ENCODE results near the gene ASB12. TPM values are rescaled to one million over a fixed set of nuclear protein-coding genes. Genes with fewer than 3 reads are reported as not detected.

ASB12 gene
- total RNA-seq, 6 donors from 2014 or later = 0.29 to 0.46 (median 0.34) TPM; not detected in 3

DNA sequence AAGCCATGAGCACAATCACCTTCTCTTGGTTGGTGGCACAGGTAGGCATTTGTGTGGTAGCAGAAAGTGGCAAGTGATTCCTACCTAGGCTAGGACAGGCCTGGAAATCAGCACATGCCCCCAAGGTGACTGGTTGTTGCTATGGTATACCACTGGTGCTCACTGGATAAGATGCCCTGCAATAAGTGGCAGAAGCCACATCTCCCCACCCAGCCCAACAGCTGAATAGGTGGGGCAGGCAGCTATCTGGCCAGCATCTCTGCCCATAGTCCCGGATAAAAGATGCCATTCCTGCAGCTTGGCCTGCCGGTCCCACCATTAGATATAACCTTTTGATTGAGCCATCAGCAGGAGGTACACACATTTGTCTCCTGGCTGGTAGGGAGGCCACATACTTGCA, 46.0 kb downstream of the ASB12 start:
- no peak for ATAC-seq (ENCODE audit: low FRiP score in 2 of 2)
- 77% methylated on average over 2 of the region's 2 CpGs; no CpG with 5 or more reads in 1 of the 2 donors for WGBS, 2 donors
- no peak overlapping the region for H3K27ac ChIP-seq
- H3K4me1 ChIP-seq = no peaks in the 10 kb centered on the region
- TF ChIP-seq POLR2A (IDR thresholded peaks at IDR 0.05) = no peak
- TF ChIP-seq, protein P1, sequence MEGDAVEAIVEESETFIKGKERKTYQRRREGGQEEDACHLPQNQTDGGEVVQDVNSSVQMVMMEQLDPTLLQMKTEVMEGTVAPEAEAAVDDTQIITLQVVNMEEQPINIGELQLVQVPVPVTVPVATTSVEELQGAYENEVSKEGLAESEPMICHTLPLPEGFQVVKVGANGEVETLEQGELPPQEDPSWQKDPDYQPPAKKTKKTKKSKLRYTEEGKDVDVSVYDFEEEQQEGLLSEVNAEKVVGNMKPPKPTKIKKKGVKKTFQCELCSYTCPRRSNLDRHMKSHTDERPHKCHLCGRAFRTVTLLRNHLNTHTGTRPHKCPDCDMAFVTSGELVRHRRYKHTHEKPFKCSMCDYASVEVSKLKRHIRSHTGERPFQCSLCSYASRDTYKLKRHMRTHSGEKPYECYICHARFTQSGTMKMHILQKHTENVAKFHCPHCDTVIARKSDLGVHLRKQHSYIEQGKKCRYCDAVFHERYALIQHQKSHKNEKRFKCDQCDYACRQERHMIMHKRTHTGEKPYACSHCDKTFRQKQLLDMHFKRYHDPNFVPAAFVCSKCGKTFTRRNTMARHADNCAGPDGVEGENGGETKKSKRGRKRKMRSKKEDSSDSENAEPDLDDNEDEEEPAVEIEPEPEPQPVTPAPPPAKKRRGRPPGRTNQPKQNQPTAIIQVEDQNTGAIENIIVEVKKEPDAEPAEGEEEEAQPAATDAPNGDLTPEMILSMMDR (IDR thresholded peaks at IDR 0.05) = no peak
- TF ChIP-seq POLR2AphosphoS5 (IDR thresholded peaks at IDR 0.05) = no peak
- no peak for TF ChIP-seq EP300 (IDR thresholded peaks at IDR 0.05)
- no peaks in the 10 kb centered on the region for H3K36me3 ChIP-seq
- no peak for DNase-seq
- no peaks in the 10 kb centered on the region for H3K9me3 ChIP-seq
- no peaks in the 10 kb centered on the region for H3K27me3 ChIP-seq
- H3K4me3 ChIP-seq = no peak overlapping the region

DNA sequence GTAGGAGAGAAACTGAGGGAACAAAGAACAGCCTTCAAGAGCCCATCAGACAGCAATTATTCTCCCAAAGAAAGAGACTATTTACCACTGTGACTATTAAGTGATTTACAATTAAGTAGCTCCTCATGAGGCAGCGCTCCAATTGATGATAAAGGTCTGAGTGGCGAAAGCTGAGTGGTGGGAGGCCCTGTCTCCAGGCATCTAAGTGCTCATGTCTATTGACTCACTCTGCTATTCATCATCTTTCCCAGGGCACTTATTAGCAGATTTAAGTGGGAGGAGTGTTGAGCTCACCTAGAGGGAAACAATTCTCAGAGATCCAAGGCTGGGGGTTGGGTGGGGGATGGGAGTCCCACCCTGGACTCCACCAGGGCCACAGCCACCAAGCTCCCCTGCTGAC, 48.2 kb downstream of the ASB12 start:
- no peaks in the 10 kb centered on the region for H3K4me1 ChIP-seq
- no peaks in the 10 kb centered on the region for H3K27me3 ChIP-seq
- no peak overlapping the region for H3K27ac ChIP-seq
- no peaks in the 10 kb centered on the region for H3K36me3 ChIP-seq
- DNase-seq (no peak), ATAC-seq (ENCODE audit: low FRiP score in 2 of 2) (no peak)
- H3K9me3 ChIP-seq = no peaks in the 10 kb centered on the region
- 83 to 88% methylated on average over 2 of the region's 2 CpGs for WGBS, 2 donors
- no peak overlapping the region for H3K4me3 ChIP-seq
- no peak for TF ChIP-seq POLR2AphosphoS5 (IDR thresholded peaks at IDR 0.05)
- no peak for TF ChIP-seq POLR2A (IDR thresholded peaks at IDR 0.05)
- TF ChIP-seq, protein P1 (IDR thresholded peaks at IDR 0.05) = no peak
- TF ChIP-seq EP300 (IDR thresholded peaks at IDR 0.05) = no peak

DNA sequence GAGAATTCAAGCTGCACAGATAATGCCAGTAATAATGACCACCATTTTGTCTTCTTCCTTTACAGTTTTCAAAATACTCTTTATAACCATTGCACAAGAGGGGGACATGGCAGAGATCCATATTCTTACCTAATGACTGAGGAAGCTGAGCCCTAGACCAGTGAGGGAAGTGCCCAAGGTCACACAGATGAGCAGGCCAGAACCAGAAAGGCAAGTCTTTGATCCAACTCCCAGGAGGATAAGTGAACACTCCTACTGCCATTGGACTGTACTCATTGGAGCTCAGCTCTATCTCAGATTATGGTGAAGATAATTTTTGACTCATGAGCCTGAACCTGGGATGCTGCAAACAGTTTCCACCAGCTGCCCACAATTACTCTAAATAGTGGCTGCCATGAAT, 53.5 kb downstream of the ASB12 start:
- DNase-seq (no peak), ATAC-seq (ENCODE audit: low FRiP score in 2 of 2) (no peak)
- H3K4me3 ChIP-seq = no peak overlapping the region
- no peaks in the 10 kb centered on the region for H3K27me3 ChIP-seq
- H3K27ac ChIP-seq = no peak overlapping the region
- no peaks in the 10 kb centered on the region for H3K4me1 ChIP-seq
- TF ChIP-seq, protein P1 (IDR thresholded peaks at IDR 0.05) = no peak
- TF ChIP-seq EP300 (IDR thresholded peaks at IDR 0.05) = no peak
- no peak for TF ChIP-seq POLR2AphosphoS5 (IDR thresholded peaks at IDR 0.05)
- TF ChIP-seq POLR2A (IDR thresholded peaks at IDR 0.05) = no peak
- no peaks in the 10 kb centered on the region for H3K9me3 ChIP-seq
- H3K36me3 ChIP-seq = no peaks in the 10 kb centered on the region

Small RNAs within 50 kb of the gene (small RNA-seq; reads per million reads assigned to genes)
- 0 reads per million in 4 donors for gene RN7SL799P

Other genes starting within 250 kb of the ASB12 start
- 1 to 10 TPM; 3.3 to 5.5 (median 3.9) TPM for gene AMER1, start 24.9 kb downstream of the ASB12 start, total RNA-seq
- gene MTMR8, start 164.8 kb upstream of the ASB12 start, total RNA-seq = 1 to 10 TPM in 5 of 6 donors, not detected in 1; 2.3 to 4.2 (median 2.3) TPM